Endodermal cell (in vitro differentiated cells): ENCODE data around the gene GATB. TPM values are rescaled to one million over a fixed set of nuclear protein-coding genes. Genes with fewer than 3 reads are reported as not detected.

Experiments
- DNase-seq: peaks from one replicate; pipeline ENCODE4 v3.0.0-alpha.2; 2017
- H3K27ac ChIP-seq: 2 replicates; pipeline ENCODE4 v1.5.1; 2013; ENCODE audit warnings: mild to moderate bottlenecking, low read depth, low read length, moderate library complexity
- H3K27me3 ChIP-seq: 2 replicates; pipeline ENCODE4 v1.6.1; 2013; ENCODE audit warnings: mild to moderate bottlenecking, low read length, moderate library complexity; ENCODE audit not compliant: insufficient read depth, control insufficient read depth, poor library complexity, severe bottlenecking
- H3K36me3 ChIP-seq: 2 replicates; pipeline ENCODE4 v1.7.0; 2013; ENCODE audit warnings: mild to moderate bottlenecking, low read length, moderate library complexity; ENCODE audit not compliant: control insufficient read depth, insufficient read depth
- H3K4me1 ChIP-seq: one replicate; pipeline ENCODE4 v1.7.0; 2013; ENCODE audit warnings: low read length; ENCODE audit not compliant: control insufficient read depth, insufficient read depth
- H3K4me3 ChIP-seq: 2 replicates; pipeline ENCODE4 v1.5.1; 2013; ENCODE audit warnings: mild to moderate bottlenecking, low read length, moderate library complexity
- H3K9ac ChIP-seq: 2 replicates; pipeline ENCODE4 v1.6.1; 2013; ENCODE audit warnings: mild to moderate bottlenecking, low read length, moderate library complexity; ENCODE audit not compliant: poor library complexity, severe bottlenecking; ENCODE audit errors: extremely low read depth
- H3K9me3 ChIP-seq: 2 replicates; pipeline ENCODE4 v1.6.1; 2013; ENCODE audit warnings: mild to moderate bottlenecking, low read length, moderate library complexity; ENCODE audit not compliant: control insufficient read depth
- H3K27ac Mint-ChIP-seq: 2 replicates; pipeline ENCODE4 v1.8.0; 2020; ENCODE audit warnings: mixed read lengths
- H3K27me3 Mint-ChIP-seq: 2 replicates; pipeline ENCODE4 v1.8.0; 2021; ENCODE audit warnings: mild to moderate bottlenecking, mixed read lengths; ENCODE audit not compliant: insufficient read depth
- H3K36me3 Mint-ChIP-seq: 2 replicates; pipeline ENCODE4 v1.8.0; 2020; ENCODE audit warnings: low read depth, mixed read lengths
- H3K4me1 Mint-ChIP-seq: 2 replicates; pipeline ENCODE4 v1.8.0; 2020; ENCODE audit warnings: mixed read lengths
- H3K4me3 Mint-ChIP-seq: 2 replicates; pipeline ENCODE4 v1.8.0; 2020; ENCODE audit warnings: mild to moderate bottlenecking, moderate library complexity, mixed read lengths
- H3K9me3 Mint-ChIP-seq: 2 replicates; pipeline ENCODE4 v1.8.0; 2020; ENCODE audit warnings: mild to moderate bottlenecking, mixed read lengths
- CTCF ChIP-seq: fragments of 200-600 bp; sonication (generic); conservative IDR thresholded peaks from 2 replicates; pipeline ENCODE4 v1.5.0; 2021; ENCODE audit warnings: antibody characterized with exemption, mild to moderate bottlenecking
- WGBS, 2 experiments: methylation state at CpG; one replicate each; pipeline versions ENCODE4 v1.1.5 to v1.1.7; 2013; ENCODE audit warnings: missing lambda C conversion rate in 2 of 2, mixed read lengths in 1 of 2; ENCODE audit not compliant: insufficient coverage in 1 of 2, insufficient read length in 1 of 2; 5-methylcytosine and 5-hydroxymethylcytosine counted together
- total RNA-seq, 2 donors: library from RNA; stranded (reverse); fragmentation: NEBNext Ultra II Directional in 1 of 2; extraction: Animal tissue kit (Norgen Biotek cat#: 25700) in 1 of 2; gene quantifications; 2 replicates in 1 of 2; 3 replicates in 1 of 2; pipeline ENCODE4 v1.2.1, GENCODE V29; 2021

The GATB gene
- total RNA-seq, 2 donors from 2014 or later = 18.3 to 20.5 TPM

GRCh38 chr4:151729731-151730559, 30.9 kb downstream of the GATB start:
- Histone ChIP-seq H3K36me3 (no peaks in the 10 kb centered on the region), H3K4me1 (no peaks in the 10 kb centered on the region), H3K9me3 (no peaks in the 10 kb centered on the region), H3K9ac (no peak overlapping the region), H3K4me3 (no peak overlapping the region), H3K27ac (no peak overlapping the region), H3K27me3 (no peaks in the 10 kb centered on the region)
- Mint-ChIP-seq H3K27ac (no peak overlapping the region), H3K9me3 (peaks cover 17% of the 10 kb centered on the region), H3K36me3 (peaks cover 9% of the 10 kb centered on the region), H3K4me3 (no peak overlapping the region), H3K27me3 (no peaks in the 10 kb centered on the region), H3K4me1 (no peaks in the 10 kb centered on the region)
- WGBS, 2 experiments = 90 to 92% methylated on average over 10 to 12 of the region's 12 CpGs
- TF ChIP-seq CTCF = peak; percentile 28
- peak; percentile 72 for DNase-seq

DNA sequence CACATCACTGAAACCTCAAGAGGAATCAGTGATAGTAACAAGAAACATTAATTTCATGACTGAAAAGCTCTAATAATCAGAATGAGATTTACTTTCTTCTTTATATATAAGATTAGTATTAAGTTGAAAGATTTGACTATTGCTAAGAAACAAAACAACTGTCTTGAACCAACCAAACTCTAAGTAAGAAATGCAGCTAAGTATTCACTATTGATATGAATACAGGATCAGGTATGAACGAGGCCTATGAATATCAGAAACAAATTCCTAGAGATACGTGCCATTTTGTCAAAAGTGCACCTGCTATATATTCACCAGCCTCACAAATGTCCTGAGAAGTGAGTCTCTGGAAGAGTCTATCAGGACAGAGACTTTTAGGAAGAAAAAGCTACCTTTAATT, 32.1 kb downstream of the GATB start:
- Mint-ChIP-seq H3K27ac (no peak overlapping the region), H3K4me3 (no peak overlapping the region), H3K36me3 (peaks cover 9% of the 10 kb centered on the region), H3K4me1 (peaks cover 3% of the 10 kb centered on the region), H3K9me3 (peaks cover 15% of the 10 kb centered on the region), H3K27me3 (no peaks in the 10 kb centered on the region)
- no peak for DNase-seq
- TF ChIP-seq CTCF = no peak
- Histone ChIP-seq H3K4me1 (no peaks in the 10 kb centered on the region), H3K27me3 (no peaks in the 10 kb centered on the region), H3K9ac (no peak overlapping the region), H3K27ac (no peak overlapping the region), H3K9me3 (no peaks in the 10 kb centered on the region), H3K4me3 (no peak overlapping the region), H3K36me3 (no peaks in the 10 kb centered on the region)
- 92% methylated on average over 2 of the region's 2 CpGs; no CpG with 5 or more reads in 1 of the 2 experiments for WGBS, 2 experiments

DNA sequence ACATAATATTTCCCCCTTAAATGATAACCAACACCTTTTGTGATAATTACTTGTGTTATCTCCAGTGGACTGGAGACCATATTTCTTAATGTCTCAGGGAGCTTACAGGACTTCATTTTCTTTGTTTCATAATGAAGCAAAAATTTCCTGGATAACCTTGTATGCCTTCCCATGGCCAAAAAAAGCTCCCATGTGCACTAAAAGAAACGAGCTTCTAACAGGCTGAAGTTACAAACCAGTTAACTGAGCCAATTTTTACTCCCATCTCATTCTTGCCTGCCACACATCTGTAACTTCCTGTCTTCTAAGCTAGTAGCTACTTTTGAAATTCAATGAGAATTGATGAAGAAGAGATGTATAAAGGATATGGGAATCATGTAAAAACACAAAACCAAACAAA, 32.8 kb downstream of the GATB start:
- peaks cover 6% of the 10 kb centered on the region for H3K4me1 Mint-ChIP-seq
- H3K4me3 Mint-ChIP-seq = no peak overlapping the region
- no peaks in the 10 kb centered on the region for H3K36me3 ChIP-seq
- H3K9me3 Mint-ChIP-seq = peaks cover 15% of the 10 kb centered on the region
- no peaks in the 10 kb centered on the region for H3K27me3 ChIP-seq
- H3K36me3 Mint-ChIP-seq = peaks cover 9% of the 10 kb centered on the region
- TF ChIP-seq CTCF = no peak
- no peaks in the 10 kb centered on the region for H3K4me1 ChIP-seq
- H3K4me3 ChIP-seq = no peak overlapping the region
- H3K27me3 Mint-ChIP-seq = no peaks in the 10 kb centered on the region
- no peaks in the 10 kb centered on the region for H3K9me3 ChIP-seq
- no peak overlapping the region for H3K27ac ChIP-seq
- no peak overlapping the region for H3K9ac ChIP-seq
- H3K27ac Mint-ChIP-seq = no peak overlapping the region
- WGBS, 2 experiments = 91 to 100% methylated on average over 1 of the region's 1 CpG
- no peak for DNase-seq
